ENCODE measurements around the gene TRAPPC3.

The TRAPPC3 gene

DNA sequence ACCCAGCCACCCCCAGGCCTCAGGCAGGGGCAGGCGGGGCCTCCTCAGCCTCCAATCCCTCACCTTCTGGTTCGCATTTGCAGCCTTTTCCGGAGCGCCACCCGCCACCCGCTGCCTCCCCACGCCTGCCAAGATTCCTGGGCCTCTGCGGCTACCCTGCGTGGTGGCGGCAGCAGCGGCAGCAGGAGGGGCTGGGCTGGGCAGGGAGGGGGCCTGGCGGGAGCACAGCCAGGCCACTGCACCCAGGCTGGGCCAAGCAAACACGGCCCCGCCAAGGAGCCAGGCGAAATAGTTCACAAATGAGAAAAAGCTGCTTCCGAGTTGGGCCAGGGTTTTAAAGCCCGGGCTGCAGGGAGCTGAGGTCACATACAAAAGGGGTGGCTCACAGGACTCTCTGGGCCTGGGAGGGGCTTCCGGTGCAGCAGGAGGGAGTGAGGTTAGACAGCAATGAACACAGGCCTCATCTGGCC is 34.1 kb downstream of the TRAPPC3 start:
- Histone ChIP-seq H3K27me3 (ENCODE audit: insufficient read depth, low read length, poor library complexity, severe bottlenecking) (no peaks in the 10 kb centered on the region), H3K4me1 (ENCODE audit: insufficient read depth, low read length, poor library complexity, severe bottlenecking) (peaks cover 13% of the 10 kb centered on the region), H3K9ac (ENCODE audit: low read depth, low read length, poor library complexity, severe bottlenecking) (no peak overlapping the region), H4K20me1 (ENCODE audit: insufficient read depth, low read length, poor library complexity, severe bottlenecking) (no peaks in the 10 kb centered on the region), H3K9me3 (ENCODE audit: insufficient read depth, low read depth, low read length) (no peaks in the 10 kb centered on the region), H3K79me2 (ENCODE audit: insufficient read depth, low read length) (no peaks in the 10 kb centered on the region), H3K4me2 (ENCODE audit: low read depth, low read length, poor library complexity, severe bottlenecking) (no peak overlapping the region), H3K9me2 (replicated peaks; ENCODE audit: low read depth, low read length) (no peaks in the 10 kb centered on the region), H2AFZ (ENCODE audit: low read length) (no peak overlapping the region), H3F3A (ENCODE audit: low read depth) (no peaks in the 10 kb centered on the region), H3K4me3 (ENCODE audit: low read length, poor library complexity, severe bottlenecking) (no peak overlapping the region), H3K36me3 (ENCODE audit: insufficient read depth, low read length) (no peaks in the 10 kb centered on the region)
- no peak for TF ChIP-seq CTCF (conservative IDR thresholded peaks at IDR 0.05; ENCODE audit: low read length)

DNA sequence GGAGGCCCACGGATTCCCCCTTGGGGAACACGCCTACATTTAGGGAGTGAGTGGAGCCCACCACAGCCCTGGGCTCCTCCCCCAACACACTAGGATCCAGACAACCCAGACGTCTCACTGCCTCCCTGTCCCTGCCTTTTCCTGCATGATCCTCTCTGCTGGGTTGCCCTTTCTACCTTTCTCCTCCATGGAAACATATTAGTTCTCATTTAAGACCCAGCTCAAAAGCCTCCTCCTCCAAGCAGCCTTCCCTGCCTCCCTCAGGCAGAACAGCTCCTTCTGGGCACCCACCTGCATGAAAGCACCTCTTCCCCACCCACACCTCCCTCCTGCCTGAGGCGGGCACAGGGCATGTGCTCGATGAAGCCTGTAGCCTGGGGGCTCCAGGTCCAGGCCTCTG is 34.9 kb downstream of the TRAPPC3 start:
- Histone ChIP-seq H2AFZ (ENCODE audit: low read length) (no peak overlapping the region), H3K9ac (ENCODE audit: low read depth, low read length, poor library complexity, severe bottlenecking) (no peak overlapping the region), H3K79me2 (ENCODE audit: insufficient read depth, low read length) (no peaks in the 10 kb centered on the region), H3K4me3 (ENCODE audit: low read length, poor library complexity, severe bottlenecking) (no peak overlapping the region), H4K20me1 (ENCODE audit: insufficient read depth, low read length, poor library complexity, severe bottlenecking) (no peaks in the 10 kb centered on the region), H3K9me2 (replicated peaks; ENCODE audit: low read depth, low read length) (no peaks in the 10 kb centered on the region), H3F3A (ENCODE audit: low read depth) (no peaks in the 10 kb centered on the region), H3K27me3 (ENCODE audit: insufficient read depth, low read length, poor library complexity, severe bottlenecking) (no peaks in the 10 kb centered on the region), H3K36me3 (ENCODE audit: insufficient read depth, low read length) (no peaks in the 10 kb centered on the region), H3K9me3 (ENCODE audit: insufficient read depth, low read depth, low read length) (no peaks in the 10 kb centered on the region), H3K4me2 (ENCODE audit: low read depth, low read length, poor library complexity, severe bottlenecking) (no peak overlapping the region), H3K4me1 (ENCODE audit: insufficient read depth, low read length, poor library complexity, severe bottlenecking) (peaks cover 17% of the 10 kb centered on the region)
- TF ChIP-seq EZH2phosphoT487 (IDR thresholded peaks at IDR 0.05; ENCODE audit: borderline replicate concordance) (no peak), CTCF (conservative IDR thresholded peaks at IDR 0.05; ENCODE audit: low read length) (no peak)

GRCh38 chr1:36112823-36113222 is 36.5 kb downstream of the TRAPPC3 start:
- H3K9me2 ChIP-seq (replicated peaks; ENCODE audit: low read depth, low read length) = no peaks in the 10 kb centered on the region
- no peak overlapping the region for H2AFZ ChIP-seq (ENCODE audit: low read length)

More at GRCh38 chr1:36112823-36113222, 36.5 kb downstream of the TRAPPC3 start:
- Histone ChIP-seq H3K9ac (ENCODE audit: low read depth, low read length, poor library complexity, severe bottlenecking) (no peak overlapping the region), H3K4me3 (ENCODE audit: low read length, poor library complexity, severe bottlenecking) (no peak overlapping the region), H3K79me2 (ENCODE audit: insufficient read depth, low read length) (no peaks in the 10 kb centered on the region), H4K20me1 (ENCODE audit: insufficient read depth, low read length, poor library complexity, severe bottlenecking) (no peaks in the 10 kb centered on the region), H3K4me2 (ENCODE audit: low read depth, low read length, poor library complexity, severe bottlenecking) (no peak overlapping the region), H3K27me3 (ENCODE audit: insufficient read depth, low read length, poor library complexity, severe bottlenecking) (no peaks in the 10 kb centered on the region), H3K9me3 (ENCODE audit: insufficient read depth, low read depth, low read length) (no peaks in the 10 kb centered on the region), H3K36me3 (ENCODE audit: insufficient read depth, low read length) (no peaks in the 10 kb centered on the region), H3K4me1 (ENCODE audit: insufficient read depth, low read length, poor library complexity, severe bottlenecking) (peaks cover 31% of the 10 kb centered on the region), H3F3A (ENCODE audit: low read depth) (no peaks in the 10 kb centered on the region)
- no peak for TF ChIP-seq CTCF (conservative IDR thresholded peaks at IDR 0.05; ENCODE audit: low read length)
- TF ChIP-seq EZH2phosphoT487 (IDR thresholded peaks at IDR 0.05; ENCODE audit: borderline replicate concordance) = no peak

Data from Loucy (cell line).